MM.1S (cell line): ENCODE measurements around the gene SHC4.

ENCODE experiments used
- DNase-seq: peaks from one replicate; pipeline ENCODE4 v3.0.0-alpha.2; 2015
- H2AFZ ChIP-seq: fragments of 300-600 bp; sonication (generic); 2 replicates; pipeline ENCODE4 v1.6.0; 2016; ENCODE audit warnings: antibody characterized with exemption, low read length
- H3F3A ChIP-seq: fragments of 300-600 bp; sonication (generic); 2 replicates; pipeline ENCODE4 v1.6.1; 2016; ENCODE audit warnings: mild to moderate bottlenecking, antibody characterized with exemption, low read length, moderate library complexity, mixed read lengths; ENCODE audit not compliant: insufficient read depth
- H3K27ac ChIP-seq: fragments of 300-600 bp; sonication (generic); 2 replicates; pipeline ENCODE4 v1.5.1; 2016; ENCODE audit warnings: mild to moderate bottlenecking, low read length
- H3K27me3 ChIP-seq: fragments of 300-600 bp; sonication (generic); replicated peaks from 2 replicates; pipeline ENCODE4 v1.6.0; 2016; ENCODE audit warnings: low read length; ENCODE audit not compliant: insufficient read depth
- H3K36me3 ChIP-seq: fragments of 300-600 bp; sonication (generic); replicated peaks from 2 replicates; pipeline ENCODE4 v1.6.1; 2016; ENCODE audit warnings: mild to moderate bottlenecking, low read length, mixed read lengths; ENCODE audit not compliant: insufficient read depth
- H3K4me1 ChIP-seq: fragments of 300-600 bp; sonication (generic); 2 replicates; pipeline ENCODE4 v1.6.1; 2016; ENCODE audit warnings: low read length, mixed read lengths
- H3K4me2 ChIP-seq: fragments of 300-600 bp; sonication (generic); 2 replicates; pipeline ENCODE4 v1.6.0; 2016; ENCODE audit warnings: low read depth, low read length
- H3K4me3 ChIP-seq: fragments of 300-600 bp; sonication (generic); 2 replicates; pipeline ENCODE4 v1.5.1; 2016; ENCODE audit warnings: low read length, mixed read lengths
- H3K79me2 ChIP-seq: fragments of 300-600 bp; sonication (generic); 2 replicates; pipeline ENCODE4 v1.6.1; 2016; ENCODE audit warnings: mixed run types, low read length, mixed read lengths
- H3K9ac ChIP-seq: fragments of 300-600 bp; sonication (generic); 2 replicates; pipeline ENCODE4 v1.6.1; 2016; ENCODE audit warnings: low read length, mixed read lengths
- H3K9me2 ChIP-seq: fragments of 300-600 bp; sonication (generic); replicated peaks from 2 replicates; pipeline ENCODE4 v1.6.1; 2016; ENCODE audit warnings: mild to moderate bottlenecking, low read length, mixed read lengths; ENCODE audit not compliant: insufficient read depth
- H3K9me3 ChIP-seq: fragments of 300-600 bp; sonication (generic); replicated peaks from 2 replicates; pipeline ENCODE4 v1.6.1; 2016; ENCODE audit warnings: mild to moderate bottlenecking, low read length, mixed read lengths; ENCODE audit not compliant: insufficient read depth
- H4K20me1 ChIP-seq: fragments of 300-600 bp; sonication (generic); 2 replicates; pipeline ENCODE4 v1.6.1; 2016; ENCODE audit warnings: mild to moderate bottlenecking, low read length, moderate library complexity, mixed read lengths; ENCODE audit not compliant: insufficient read depth
- EZH2 ChIP-seq: fragments of 300-600 bp; sonication (generic); optimal IDR thresholded peaks from 2 replicates; pipeline ENCODE3; 2017; ENCODE audit warnings: low read depth, mild to moderate bottlenecking, antibody characterized with exemption, low read length, mixed read lengths
- EZH2phosphoT487 ChIP-seq: fragments of 300-600 bp; sonication (generic); IDR thresholded peaks from 2 replicates; pipeline ENCODE4 v1.6.1; 2018; ENCODE audit warnings: antibody characterized with exemption, low read length
- TF ChIP-seq, protein P1 (sequence below): fragments of 300-600 bp; sonication (generic); IDR thresholded peaks from 2 replicates; pipeline ENCODE4 v1.5.1; 2016; ENCODE audit warnings: antibody characterized with exemption, low read length, mixed read lengths

SHC4 gene

DNA sequence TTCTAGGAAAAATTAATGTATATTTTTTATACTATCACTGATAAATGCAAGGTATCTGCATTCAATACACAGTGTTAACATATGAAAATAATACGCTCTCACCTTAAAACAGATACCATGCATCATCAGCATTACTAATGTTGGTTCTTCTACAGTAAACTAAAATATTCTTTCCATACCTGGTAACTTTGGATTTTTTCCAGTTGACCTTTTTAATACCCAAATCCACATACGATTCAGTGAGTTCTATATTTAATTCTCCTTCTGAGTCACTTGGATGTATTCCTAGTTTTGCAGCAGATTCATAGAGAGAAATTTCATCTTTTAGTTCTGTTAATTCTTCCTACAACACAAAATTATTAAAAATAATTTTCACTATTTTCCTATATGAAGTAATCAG, 182.7 kb downstream of the SHC4 start:
- TF ChIP-seq, protein P1, sequence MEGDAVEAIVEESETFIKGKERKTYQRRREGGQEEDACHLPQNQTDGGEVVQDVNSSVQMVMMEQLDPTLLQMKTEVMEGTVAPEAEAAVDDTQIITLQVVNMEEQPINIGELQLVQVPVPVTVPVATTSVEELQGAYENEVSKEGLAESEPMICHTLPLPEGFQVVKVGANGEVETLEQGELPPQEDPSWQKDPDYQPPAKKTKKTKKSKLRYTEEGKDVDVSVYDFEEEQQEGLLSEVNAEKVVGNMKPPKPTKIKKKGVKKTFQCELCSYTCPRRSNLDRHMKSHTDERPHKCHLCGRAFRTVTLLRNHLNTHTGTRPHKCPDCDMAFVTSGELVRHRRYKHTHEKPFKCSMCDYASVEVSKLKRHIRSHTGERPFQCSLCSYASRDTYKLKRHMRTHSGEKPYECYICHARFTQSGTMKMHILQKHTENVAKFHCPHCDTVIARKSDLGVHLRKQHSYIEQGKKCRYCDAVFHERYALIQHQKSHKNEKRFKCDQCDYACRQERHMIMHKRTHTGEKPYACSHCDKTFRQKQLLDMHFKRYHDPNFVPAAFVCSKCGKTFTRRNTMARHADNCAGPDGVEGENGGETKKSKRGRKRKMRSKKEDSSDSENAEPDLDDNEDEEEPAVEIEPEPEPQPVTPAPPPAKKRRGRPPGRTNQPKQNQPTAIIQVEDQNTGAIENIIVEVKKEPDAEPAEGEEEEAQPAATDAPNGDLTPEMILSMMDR: no peak
- TF ChIP-seq EZH2 (no peak), EZH2phosphoT487 (no peak)
- H4K20me1 ChIP-seq: no peaks in the 10 kb centered on the region
- no peaks in the 10 kb centered on the region for H3K9me3 ChIP-seq
- H3K4me3 ChIP-seq: no peak overlapping the region
- no peak overlapping the region for H3K9ac ChIP-seq
- H3F3A ChIP-seq: no peaks in the 10 kb centered on the region
- no peaks in the 10 kb centered on the region for H3K79me2 ChIP-seq
- H3K27ac ChIP-seq: no peak overlapping the region
- H3K4me2 ChIP-seq: no peak overlapping the region
- peaks cover 8% of the 10 kb centered on the region; the same call in 1 of the 2 replicates for H3K36me3 ChIP-seq
- no peaks in the 10 kb centered on the region for H3K27me3 ChIP-seq
- H3K9me2 ChIP-seq: no peaks in the 10 kb centered on the region
- H2AFZ ChIP-seq: no peak overlapping the region
- DNase-seq: no peak
- no peaks in the 10 kb centered on the region for H3K4me1 ChIP-seq

DNA sequence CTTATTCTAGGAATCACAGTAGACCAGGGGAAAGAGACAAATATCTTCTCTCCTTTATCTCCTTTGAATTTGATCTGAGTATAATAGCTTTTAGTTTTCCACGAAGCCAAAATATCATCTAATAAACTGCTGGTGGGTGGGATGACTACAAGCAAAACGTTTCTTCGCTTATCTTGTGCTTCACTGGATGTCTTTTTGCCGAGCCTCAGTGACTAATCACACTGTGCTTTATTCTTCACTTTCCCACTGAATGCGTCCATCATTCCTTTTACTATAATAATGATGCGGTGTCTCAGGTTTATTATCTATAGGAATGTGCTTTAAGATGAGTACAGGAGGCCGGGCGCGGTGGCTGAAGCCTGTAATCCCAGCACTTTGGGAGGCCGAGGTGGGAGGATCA, 185.4 kb downstream of the SHC4 start:
- Histone ChIP-seq H4K20me1 (no peaks in the 10 kb centered on the region), H3K4me1 (no peaks in the 10 kb centered on the region), H3F3A (no peaks in the 10 kb centered on the region), H3K9ac (no peak overlapping the region), H3K36me3 (peaks cover 8% of the 10 kb centered on the region; the same call in 1 of the 2 replicates), H3K9me2 (no peaks in the 10 kb centered on the region), H3K4me3 (no peak overlapping the region), H3K9me3 (no peaks in the 10 kb centered on the region), H3K79me2 (no peaks in the 10 kb centered on the region), H2AFZ (no peak overlapping the region), H3K27ac (no peak overlapping the region), H3K27me3 (no peaks in the 10 kb centered on the region), H3K4me2 (no peak overlapping the region)
- TF ChIP-seq EZH2phosphoT487 (no peak), EZH2 (no peak)
- TF ChIP-seq, protein P1: no peak
- DNase-seq: no peak

DNA sequence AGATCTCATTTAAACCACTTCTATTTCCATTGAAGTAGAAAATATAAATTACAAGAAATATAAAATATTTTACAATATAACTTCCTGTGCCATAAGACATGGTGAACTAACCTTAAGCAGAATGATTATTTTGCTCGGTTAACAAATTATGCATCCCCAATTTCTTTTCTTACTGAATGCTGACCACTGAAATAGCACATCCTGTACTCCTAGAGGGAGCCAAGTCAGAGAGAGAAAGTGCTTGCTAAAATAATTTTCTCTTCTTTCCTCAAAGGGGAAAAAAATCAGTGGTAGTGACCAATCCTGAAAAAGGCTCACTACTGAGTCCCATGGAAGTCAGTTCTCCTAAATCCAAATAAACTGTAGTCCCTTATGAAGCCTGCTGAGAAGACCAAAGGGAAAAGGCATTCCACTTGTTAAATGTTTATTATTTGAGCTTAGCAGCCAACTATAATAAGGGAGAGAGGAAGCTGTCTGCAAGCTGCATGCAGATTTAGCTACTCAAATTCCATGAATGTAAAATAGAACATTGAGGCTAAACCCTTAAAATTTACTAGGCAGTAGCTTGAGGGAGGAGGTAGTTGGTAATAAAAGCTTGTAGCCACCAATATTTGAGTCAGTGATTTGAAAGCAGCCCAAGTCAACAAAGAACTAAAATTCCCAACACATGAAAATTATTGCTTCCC, 185.9 kb downstream of the SHC4 start:
- Histone ChIP-seq H3K27ac (no peak overlapping the region), H3K9me2 (no peaks in the 10 kb centered on the region), H3K4me1 (no peaks in the 10 kb centered on the region), H3F3A (no peaks in the 10 kb centered on the region), H3K9me3 (no peaks in the 10 kb centered on the region), H3K27me3 (no peaks in the 10 kb centered on the region), H4K20me1 (no peaks in the 10 kb centered on the region), H3K36me3 (peaks cover 8% of the 10 kb centered on the region; the same call in 1 of the 2 replicates), H2AFZ (no peak overlapping the region), H3K4me3 (no peak overlapping the region), H3K79me2 (no peaks in the 10 kb centered on the region), H3K9ac (no peak overlapping the region), H3K4me2 (no peak overlapping the region)
- TF ChIP-seq EZH2phosphoT487: no peak
- no peak for TF ChIP-seq EZH2
- TF ChIP-seq, protein P1: no peak
- no peak for DNase-seq
